Neuronal stem cell (in vitro differentiated cells): ENCODE results near the gene ZNF644.

Source experiments
- DNase-seq: peaks from one replicate; pipeline ENCODE4 v3.0.0-alpha.2; 2013; ENCODE audit warnings: low spot score
- H2AFZ ChIP-seq: one replicate; pipeline ENCODE4 v1.6.1; 2013; ENCODE audit warnings: mild to moderate bottlenecking, low read length, inconsistent platforms
- H2AK5ac ChIP-seq: 2 replicates; pipeline ENCODE4 v1.6.1; 2013; ENCODE audit warnings: low read depth, mild to moderate bottlenecking, inconsistent platforms, low read length, moderate library complexity, mixed read lengths
- H2BK120ac ChIP-seq: 2 replicates; pipeline ENCODE4 v1.6.1; 2013; ENCODE audit warnings: low read depth, mild to moderate bottlenecking, inconsistent platforms, low read length, moderate library complexity, mixed read lengths
- H2BK12ac ChIP-seq: one replicate; pipeline ENCODE4 v1.6.1; 2013; ENCODE audit warnings: low read length, inconsistent platforms
- H2BK15ac ChIP-seq: 2 replicates; pipeline ENCODE4 v1.6.1; 2013; ENCODE audit warnings: mild to moderate bottlenecking, low read length, inconsistent platforms, mixed read lengths
- H2BK5ac ChIP-seq: one replicate; pipeline ENCODE4 v1.6.1; 2013; ENCODE audit warnings: inconsistent platforms, mild to moderate bottlenecking, low read length, moderate library complexity
- H3K14ac ChIP-seq: one replicate; pipeline ENCODE4 v1.6.1; 2013; ENCODE audit warnings: low read length, inconsistent platforms
- H3K18ac ChIP-seq: 2 replicates; pipeline ENCODE4 v1.6.1; 2013; ENCODE audit warnings: low read length, inconsistent platforms
- H3K23ac ChIP-seq: 2 replicates; pipeline ENCODE4 v1.6.1; 2013; ENCODE audit warnings: low read depth, mild to moderate bottlenecking, mixed read lengths, low read length, inconsistent platforms; ENCODE audit not compliant: poor library complexity
- H3K27ac ChIP-seq: replicated peaks from 3 replicates; pipeline ENCODE4 v1.5.1; 2013; ENCODE audit warnings: low read length, inconsistent platforms
- H3K27me3 ChIP-seq, 3 experiments: 2 replicates each; pipeline ENCODE4 v1.6.1; 2013; ENCODE audit warnings: low read length in 3 of 3, mild to moderate bottlenecking in 2 of 3, inconsistent platforms in 1 of 3, low read depth in 1 of 3, mixed read lengths in 1 of 3, moderate library complexity in 1 of 3; ENCODE audit not compliant: control insufficient read depth in 3 of 3, insufficient read depth in 3 of 3
- H3K36me3 ChIP-seq, 2 donors: replicated peaks in 1 of 2; 2 replicates each; pipeline ENCODE4 v1.6.1; 2013; ENCODE audit warnings: low read length in 2 of 2; ENCODE audit not compliant: control insufficient read depth in 2 of 2, insufficient read depth in 2 of 2
- H3K4ac ChIP-seq: 2 replicates; pipeline ENCODE4 v1.6.1; 2013; ENCODE audit warnings: inconsistent platforms, mild to moderate bottlenecking, low read length, moderate library complexity
- H3K4me1 ChIP-seq, 2 donors: 1 replicate in 1 of 2; 2 replicates in 1 of 2; pipeline ENCODE4 v1.6.1; 2013; ENCODE audit warnings: low read length in 2 of 2, low read depth in 1 of 2; ENCODE audit not compliant: control insufficient read depth in 2 of 2, insufficient read depth in 1 of 2
- H3K4me2 ChIP-seq: one replicate; pipeline ENCODE4 v1.6.1; 2013; ENCODE audit warnings: mild to moderate bottlenecking, low read length, inconsistent platforms; ENCODE audit not compliant: insufficient read depth, poor library complexity, severe bottlenecking
- H3K4me3 ChIP-seq, 2 donors: 2 replicates each; pipeline ENCODE4 v1.5.1; 2013; ENCODE audit warnings: low read length in 2 of 2, mild to moderate bottlenecking in 2 of 2, inconsistent platforms in 1 of 2, moderate library complexity in 1 of 2
- H3K79me1 ChIP-seq: one replicate; pipeline ENCODE4 v1.6.1; 2013; ENCODE audit warnings: low read depth, mild to moderate bottlenecking, inconsistent platforms, low read length, moderate library complexity
- H3K9ac ChIP-seq: one replicate; pipeline ENCODE4 v1.6.1; 2013; ENCODE audit warnings: mild to moderate bottlenecking, low read depth, low read length, inconsistent platforms; ENCODE audit not compliant: poor library complexity
- H3K9me3 ChIP-seq, 2 donors: replicated peaks in 1 of 2; 2 replicates each; pipeline versions ENCODE3 to v1.6.1; 2013; ENCODE audit warnings: low read length in 2 of 2, mild to moderate bottlenecking in 2 of 2, inconsistent platforms in 1 of 2, low read depth in 1 of 2, mixed read lengths in 1 of 2, moderate library complexity in 1 of 2; ENCODE audit not compliant: control insufficient read depth in 2 of 2, insufficient read depth in 1 of 2
- H4K8ac ChIP-seq: one replicate; pipeline ENCODE4 v1.6.1; 2013; ENCODE audit warnings: low read depth, mild to moderate bottlenecking, inconsistent platforms, low read length, moderate library complexity
- H4K91ac ChIP-seq: one replicate; pipeline ENCODE4 v1.6.1; 2013; ENCODE audit warnings: low read length, low read depth, mild to moderate bottlenecking, inconsistent platforms; ENCODE audit not compliant: poor library complexity
- WGBS, 2 donors: extraction: QIAGEN DNeasy Blood & Tissue Kit; methylation state at CpG; one replicate each; pipeline ENCODE4 v1.1.7; 2013; ENCODE audit warnings: missing lambda C conversion rate in 2 of 2, mixed read lengths in 1 of 2; ENCODE audit not compliant: insufficient read length in 2 of 2, insufficient replicate concordance in 1 of 2; ENCODE audit errors: extremely low coverage in 2 of 2; 5-methylcytosine and 5-hydroxymethylcytosine counted together

Gene ZNF644

DNA sequence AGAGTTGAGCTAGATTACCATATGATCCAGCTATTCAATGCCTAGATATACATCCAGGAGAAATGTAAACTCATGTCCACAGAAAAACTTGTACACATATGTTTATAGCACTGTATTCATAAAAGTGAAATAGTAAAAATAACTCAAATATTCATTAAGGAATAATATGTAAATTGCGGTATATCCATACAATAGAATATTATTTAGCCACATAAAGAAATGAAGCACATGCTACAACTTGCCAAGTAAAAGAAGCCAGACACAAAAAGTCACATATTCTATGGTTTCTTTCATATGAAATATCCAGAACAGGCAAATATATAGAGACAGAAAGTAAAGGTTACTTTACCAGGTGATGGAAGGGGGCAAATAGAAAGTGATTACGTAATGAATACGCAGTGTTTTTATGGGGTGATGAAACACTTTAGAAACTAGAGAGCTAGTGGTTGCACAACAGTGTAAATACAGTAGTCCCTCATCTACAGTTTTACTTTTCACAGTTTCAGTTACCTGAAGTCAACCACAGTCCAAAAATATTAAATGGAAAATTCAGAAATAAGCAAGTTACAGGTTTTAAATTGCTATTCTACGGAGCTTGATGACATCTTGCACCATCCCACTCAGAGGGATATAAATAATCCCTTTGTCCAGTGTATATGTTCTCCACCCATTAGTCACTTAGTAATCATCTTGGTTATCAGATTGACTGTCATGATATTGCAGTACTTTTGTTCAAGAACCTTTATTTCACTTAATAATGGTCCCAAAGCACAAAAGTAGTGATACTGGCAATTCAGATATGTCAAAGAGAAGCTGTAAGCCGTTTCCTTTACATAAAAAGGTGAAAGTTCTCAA is 62.3 kb downstream of the ZNF644 start:
- H3K4me3 ChIP-seq: no peak overlapping the region
- no peaks in the 10 kb centered on the region for H3K79me1 ChIP-seq
- no peak overlapping the region for H3K9ac ChIP-seq
- no peak overlapping the region for H3K23ac ChIP-seq
- no peak for DNase-seq
- H3K4ac ChIP-seq: no peak overlapping the region
- no peak overlapping the region for H3K18ac ChIP-seq
- H3K36me3 ChIP-seq: peaks cover 0 to 34% of the 10 kb centered on the region in 2 donors
- no peak overlapping the region for H3K27ac ChIP-seq
- H3K14ac ChIP-seq: no peak overlapping the region
- H2BK5ac ChIP-seq: no peak overlapping the region
- H4K8ac ChIP-seq: no peak overlapping the region
- H2BK120ac ChIP-seq: no peak overlapping the region
- H2BK15ac ChIP-seq: no peak overlapping the region
- no peaks in the 10 kb centered on the region for H3K27me3 ChIP-seq
- no peak overlapping the region for H3K4me2 ChIP-seq
- peaks cover 4 to 55% of the 10 kb centered on the region in 2 donors for H3K9me3 ChIP-seq
- no peak overlapping the region for H2AK5ac ChIP-seq
- WGBS, 2 donors: no CpG with 5 or more reads among the region's 5 CpGs
- no peaks in the 10 kb centered on the region for H3K4me1 ChIP-seq
- no peak overlapping the region for H4K91ac ChIP-seq
- no peak overlapping the region for H2BK12ac ChIP-seq
- no peak overlapping the region for H2AFZ ChIP-seq

DNA sequence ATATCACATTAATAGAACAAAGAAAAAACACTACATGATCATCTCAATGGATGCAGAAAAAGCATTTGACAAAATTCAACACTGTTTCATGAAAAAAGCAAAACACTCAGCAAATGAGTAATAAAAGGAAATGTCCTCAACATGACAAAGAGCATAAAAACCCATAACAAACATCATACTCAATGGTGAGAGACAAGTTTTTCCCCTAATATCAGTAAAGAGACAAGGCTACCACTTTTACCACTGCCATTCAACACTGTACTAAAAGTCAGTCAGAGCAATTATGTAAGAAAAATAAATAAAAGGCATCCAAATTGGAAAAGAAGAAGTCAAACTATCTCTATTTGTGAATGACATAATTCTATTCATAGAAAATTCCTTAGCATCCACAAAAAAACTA is 64.3 kb downstream of the ZNF644 start:
- H3K79me1 ChIP-seq: no peaks in the 10 kb centered on the region
- H3K18ac ChIP-seq: no peak overlapping the region
- no peak overlapping the region for H3K14ac ChIP-seq
- peaks cover 0 to 34% of the 10 kb centered on the region in 2 donors for H3K36me3 ChIP-seq
- H3K4me3 ChIP-seq: no peak overlapping the region
- no peak overlapping the region for H2AFZ ChIP-seq
- no peak overlapping the region for H3K27ac ChIP-seq
- H3K9ac ChIP-seq: no peak overlapping the region
- no peak overlapping the region for H4K8ac ChIP-seq
- H2BK5ac ChIP-seq: no peak overlapping the region
- no peak overlapping the region for H2BK15ac ChIP-seq
- peaks cover 4 to 57% of the 10 kb centered on the region in 2 donors for H3K9me3 ChIP-seq
- DNase-seq: no peak
- H4K91ac ChIP-seq: no peak overlapping the region
- no peak overlapping the region for H2BK12ac ChIP-seq
- no peak overlapping the region for H3K23ac ChIP-seq
- no peaks in the 10 kb centered on the region for H3K27me3 ChIP-seq
- no peak overlapping the region for H3K4me2 ChIP-seq
- H3K4ac ChIP-seq: no peak overlapping the region
- H2BK120ac ChIP-seq: no peak overlapping the region
- no peak overlapping the region for H2AK5ac ChIP-seq
- no peaks in the 10 kb centered on the region for H3K4me1 ChIP-seq

DNA sequence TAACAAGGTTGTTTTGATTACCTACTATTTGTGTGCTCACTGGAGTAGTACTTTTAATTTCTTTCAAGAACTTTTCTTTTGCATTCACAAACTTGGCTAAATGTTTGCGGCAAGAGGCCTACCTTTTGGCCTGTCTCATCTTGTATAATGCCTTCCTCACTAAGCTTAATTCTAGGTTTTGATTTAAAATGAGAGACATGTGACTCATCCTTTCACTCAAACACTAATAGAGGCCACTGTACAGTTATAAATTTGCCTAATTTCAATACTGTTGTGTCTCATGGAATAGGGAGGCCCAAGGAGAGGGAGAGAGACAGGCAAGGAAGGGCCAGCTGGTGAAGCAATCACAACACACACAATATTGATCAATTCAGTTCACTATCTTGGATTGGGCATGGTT is 66.1 kb downstream of the ZNF644 start:
- Histone ChIP-seq H3K4ac (no peak overlapping the region), H2BK15ac (no peak overlapping the region), H2AFZ (no peak overlapping the region), H3K36me3 (peaks cover 0 to 27% of the 10 kb centered on the region in 2 donors), H2AK5ac (no peak overlapping the region), H3K23ac (no peak overlapping the region), H3K27me3 (no peaks in the 10 kb centered on the region), H2BK5ac (no peak overlapping the region), H3K79me1 (no peaks in the 10 kb centered on the region), H3K9me3 (peaks cover 4 to 62% of the 10 kb centered on the region in 2 donors), H3K14ac (no peak overlapping the region), H3K27ac (no peak overlapping the region), H3K4me2 (no peak overlapping the region), H3K18ac (no peak overlapping the region), H4K8ac (no peak overlapping the region), H2BK12ac (no peak overlapping the region), H3K4me1 (no peaks in the 10 kb centered on the region), H3K4me3 (no peak overlapping the region), H2BK120ac (no peak overlapping the region), H3K9ac (no peak overlapping the region), H4K91ac (no peak overlapping the region)
- WGBS, 2 donors: no CpG with 5 or more reads among the region's 1 CpG
- DNase-seq: no peak

DNA sequence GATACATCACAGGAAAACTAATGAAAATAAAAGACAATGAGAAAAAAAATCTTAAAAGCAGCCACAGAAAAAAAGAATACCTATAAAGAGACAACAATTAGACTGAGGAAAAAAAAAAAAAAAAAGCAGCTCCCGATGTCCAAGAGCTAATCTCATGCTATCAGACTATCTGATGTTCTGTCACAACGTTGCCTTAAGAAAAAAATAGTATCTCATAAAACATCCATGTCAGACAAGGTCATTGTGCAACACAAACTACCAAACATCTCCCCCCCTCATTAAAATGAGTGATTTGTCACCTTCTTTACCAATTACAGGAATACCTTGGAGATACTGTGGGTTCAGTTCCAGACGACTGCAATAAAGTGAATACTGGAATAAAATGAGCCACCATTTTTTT is 68.9 kb downstream of the ZNF644 start:
- no peak overlapping the region for H3K4me2 ChIP-seq
- peaks cover 0 to 14% of the 10 kb centered on the region in 2 donors for H3K36me3 ChIP-seq
- H3K9me3 ChIP-seq: peaks cover 2 to 37% of the 10 kb centered on the region in 2 donors
- no peak overlapping the region for H2BK5ac ChIP-seq
- H2AFZ ChIP-seq: no peak overlapping the region
- H3K4me1 ChIP-seq: no peaks in the 10 kb centered on the region
- no peaks in the 10 kb centered on the region for H3K79me1 ChIP-seq
- no peak overlapping the region for H3K9ac ChIP-seq
- no peak overlapping the region for H4K8ac ChIP-seq
- H2BK12ac ChIP-seq: no peak overlapping the region
- no CpG with 5 or more reads among the region's 3 CpGs for WGBS, 2 donors
- no peak overlapping the region for H2BK120ac ChIP-seq
- no peak overlapping the region for H3K27ac ChIP-seq
- H3K4ac ChIP-seq: no peak overlapping the region
- H4K91ac ChIP-seq: no peak overlapping the region
- no peak overlapping the region for H2AK5ac ChIP-seq
- no peak overlapping the region for H2BK15ac ChIP-seq
- no peak overlapping the region for H3K23ac ChIP-seq
- H3K27me3 ChIP-seq: no peaks in the 10 kb centered on the region
- no peak overlapping the region for H3K18ac ChIP-seq
- no peak overlapping the region for H3K14ac ChIP-seq
- no peak for DNase-seq
- H3K4me3 ChIP-seq: no peak overlapping the region
